DLD1 (cell line): ENCODE results near the gene IGHMBP2.

Experiments used
- in situ Hi-C: cut with HindIII; loops from 2 replicates; pipeline ENCODE4 v1.10.0; 2017; ENCODE audit warnings: low sequenced_read_pairs

IGHMBP2 gene

DNA sequence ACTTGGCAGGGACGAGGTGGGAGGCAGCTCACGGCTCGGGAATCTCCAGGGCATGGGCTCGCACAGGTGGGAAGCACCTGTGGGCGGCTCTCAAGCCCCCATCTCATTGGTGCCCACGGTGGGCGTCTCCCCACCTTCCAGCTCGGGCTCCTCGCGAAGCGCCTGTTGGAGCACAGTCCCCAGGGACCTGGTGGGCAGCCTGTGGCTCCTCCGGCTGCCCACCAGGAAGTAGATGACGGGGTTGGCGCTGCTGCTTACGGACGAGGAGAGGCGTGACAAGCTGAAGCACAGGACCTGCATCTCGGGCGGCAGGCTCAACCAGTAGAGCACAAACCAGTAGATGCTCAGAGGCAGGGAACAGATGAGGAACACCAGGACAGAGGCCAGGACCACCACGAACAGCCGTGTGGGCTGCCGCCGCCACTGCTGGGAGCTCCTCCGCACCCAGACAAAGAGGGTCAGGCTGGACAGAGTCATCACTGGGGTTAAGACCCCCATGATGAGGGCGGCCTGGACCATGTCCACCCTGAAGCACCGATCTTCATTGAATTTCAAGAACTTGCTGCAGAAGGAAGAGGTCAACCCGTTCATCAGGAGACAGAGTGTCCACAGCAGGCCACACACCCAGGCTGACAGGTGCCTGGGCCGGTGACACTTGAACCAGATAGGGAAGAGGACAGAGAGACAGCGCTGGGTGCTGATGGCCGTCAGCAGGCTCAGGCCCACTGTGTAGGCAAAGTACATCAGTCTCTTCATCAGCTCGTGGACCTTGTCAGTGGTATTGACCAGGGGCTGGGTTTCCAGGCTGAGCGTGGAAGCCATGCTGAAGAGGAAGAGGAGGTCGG lies 76.5 kb downstream of the IGHMBP2 start:
- in situ Hi-C loops, result no loop called here

DNA sequence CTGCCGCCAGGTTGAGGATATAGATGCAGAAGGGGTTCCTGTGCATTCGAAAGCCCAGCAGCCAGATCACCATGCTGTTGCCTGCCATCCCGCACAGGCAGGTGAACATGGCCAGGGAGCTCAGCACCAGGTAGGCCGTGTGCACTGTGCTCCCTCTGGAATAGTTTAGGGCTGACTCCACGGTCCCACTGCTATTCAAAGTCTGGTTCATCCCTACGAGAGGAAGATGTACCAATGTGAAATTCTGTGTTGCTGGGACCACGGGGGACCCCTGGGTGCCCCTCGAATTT lies 77.0 kb downstream of the IGHMBP2 start, which contains the start of gene MRGPRD:
MRGPRD (minus strand) TSS at position 211 of the 290 bp plus-strand sequence; CDS start at position 211, 0 bp downstream.
- in situ Hi-C loops, result no loop called here

DNA sequence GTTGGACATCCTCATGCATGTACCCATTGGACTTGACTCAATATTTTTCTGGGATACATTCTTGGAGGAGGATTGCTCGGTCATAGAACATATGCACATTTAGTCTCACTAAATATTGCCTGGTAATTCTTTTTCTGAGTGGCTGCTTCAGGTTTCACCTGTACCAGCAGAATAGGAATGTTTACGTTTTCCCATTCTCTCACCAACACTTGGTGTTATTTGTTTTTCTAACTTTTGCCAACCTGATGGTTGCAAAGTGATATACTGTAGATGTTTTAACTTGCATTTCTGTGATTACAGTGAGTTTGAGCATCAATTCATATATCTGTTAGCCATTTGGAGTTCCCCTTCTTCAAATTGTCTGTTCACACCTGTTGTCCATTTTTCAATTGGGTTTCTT lies 78.4 kb downstream of the IGHMBP2 start:
- in situ Hi-C loops, result no loop called here

DNA sequence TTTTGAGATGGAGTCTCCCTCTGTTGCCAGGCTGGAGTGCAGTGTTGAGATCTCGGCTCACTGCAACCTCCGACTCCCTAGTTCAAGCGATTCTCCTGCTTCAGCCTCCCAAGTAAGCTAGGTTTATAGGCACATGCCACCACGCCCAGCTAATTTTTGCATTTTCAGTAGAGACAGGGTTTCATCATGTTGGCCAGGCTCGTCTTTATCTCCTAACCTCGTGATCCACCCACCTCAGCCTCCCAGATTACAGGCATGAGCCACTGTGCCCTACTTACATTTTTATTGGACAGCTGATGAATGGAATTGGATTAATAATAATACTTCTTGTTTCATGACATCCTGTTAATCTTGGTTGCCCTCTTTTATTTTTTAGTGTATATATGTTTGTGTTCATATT lies 80.1 kb downstream of the IGHMBP2 start:
- in situ Hi-C loops, result no loop called here

DNA sequence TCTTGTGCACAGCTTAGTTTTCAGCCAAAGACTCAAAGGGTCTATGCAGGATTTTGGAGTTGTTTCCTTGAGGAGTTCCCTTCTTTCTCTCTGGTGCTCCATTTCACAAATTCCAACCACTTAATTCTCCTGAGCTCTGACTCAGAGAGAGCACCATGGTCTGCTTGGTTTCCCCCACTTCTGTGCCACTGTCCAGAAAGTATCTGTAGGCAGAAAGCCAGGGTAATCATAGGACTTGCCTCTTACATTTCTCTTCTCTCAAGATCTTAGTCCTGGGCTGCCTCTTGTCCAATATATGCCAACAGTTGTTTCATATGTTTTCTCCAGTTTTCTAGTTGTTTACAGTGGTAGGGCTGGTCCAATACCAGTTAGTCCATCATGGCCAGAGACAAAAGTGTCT lies 83.5 kb downstream of the IGHMBP2 start:
- in situ Hi-C loops, result no loop called here

DNA sequence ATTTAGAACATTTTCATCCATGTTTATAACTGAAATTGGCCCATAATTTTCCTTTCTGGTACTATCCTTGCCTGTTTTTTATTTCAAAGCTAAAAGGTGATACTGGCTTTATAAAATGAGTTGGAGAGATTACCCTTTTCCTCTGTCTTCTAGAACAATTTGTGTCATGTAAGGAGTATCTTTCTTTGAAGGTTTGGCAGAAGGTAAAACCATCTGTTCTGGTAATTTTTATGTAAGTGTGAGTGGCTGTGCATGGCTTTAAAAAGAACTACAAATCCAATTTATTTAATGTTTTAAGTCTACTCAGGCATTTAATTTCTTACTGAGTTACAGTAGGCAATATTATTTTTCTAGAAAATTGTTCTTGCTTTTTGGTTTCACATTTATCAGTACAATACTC lies 84.8 kb downstream of the IGHMBP2 start:
- in situ Hi-C loops, result no loop called here
